HG03575 (cell line): Measurements from ENCODE around the gene GDPD4.
"Not testable (repeated sequence)": the region's sequence is repeated elsewhere in the genome, so short reads cannot be mapped to it uniquely, and the experiment has no call there.

Experiments used
- ATAC-seq: cut with Tn5 transposase; IDR thresholded peaks from one replicate; pipeline ENCODE4 v1.9.1; 2021; ENCODE audit not compliant: unreplicated experiment, insufficient number of reproducible peaks, low FRiP score; ENCODE audit errors: extremely low read depth

The GDPD4 gene

DNA sequence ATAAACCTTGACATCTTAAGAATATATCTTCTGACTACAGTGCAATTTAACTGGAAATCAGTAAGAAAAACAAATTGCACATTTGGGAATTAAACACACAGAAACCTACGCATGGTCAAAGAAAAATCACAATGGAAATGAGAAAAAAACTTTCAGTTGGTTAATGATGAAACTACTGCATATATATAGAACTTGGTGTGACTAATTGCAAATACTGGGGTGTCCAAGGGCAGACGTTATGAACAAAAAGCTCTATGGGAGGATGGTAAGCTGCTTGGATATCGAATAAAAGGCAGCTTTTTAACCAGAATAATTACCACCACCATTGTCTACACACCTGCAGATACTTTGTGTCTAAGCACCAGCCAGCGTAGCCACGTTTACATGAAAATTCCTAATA lies 791 bp downstream of the GDPD4 start:
- no peak for ATAC-seq

DNA sequence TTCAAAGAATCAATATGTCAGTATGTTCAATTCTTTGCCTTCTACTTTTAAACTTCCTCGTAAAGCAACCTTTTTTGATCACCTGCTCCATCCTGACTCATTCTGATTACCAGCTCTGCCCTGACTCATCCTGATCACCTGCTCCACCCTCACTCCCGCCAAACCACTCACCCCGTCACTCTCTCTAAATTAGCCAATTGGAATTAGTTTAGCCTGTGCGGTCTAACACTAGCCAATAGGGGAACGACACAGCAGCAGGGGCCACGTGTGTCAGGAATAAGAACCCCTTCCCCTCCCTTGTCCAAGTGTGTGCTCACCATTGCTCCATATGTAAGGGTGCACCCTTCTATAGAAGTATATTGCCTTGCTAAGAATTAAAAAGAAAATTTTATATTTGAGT lies 1.5 kb downstream of the GDPD4 start:
- not testable (repeated sequence) for ATAC-seq

DNA sequence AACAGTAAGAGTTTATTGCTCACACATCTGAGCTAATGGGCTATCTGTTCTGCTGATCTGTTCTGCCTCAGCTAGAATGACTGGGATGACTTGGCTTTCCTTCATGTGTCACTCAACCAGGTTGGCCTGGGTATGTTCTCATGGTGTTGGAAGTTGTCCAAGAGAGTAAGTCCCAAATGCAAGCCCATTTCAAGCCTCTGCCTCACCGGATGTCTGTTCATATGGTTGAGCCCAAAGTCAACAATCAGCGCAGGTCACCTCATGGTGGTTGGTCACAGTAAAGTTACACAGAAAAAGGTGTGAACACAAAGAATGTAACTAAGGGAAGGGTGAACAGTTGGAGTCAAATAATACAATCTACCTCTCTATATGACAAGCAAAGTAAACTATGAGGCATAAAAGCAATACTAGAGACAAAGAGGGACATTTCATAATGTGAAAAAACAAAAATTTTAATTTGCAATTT lies 1.9 kb downstream of the GDPD4 start:
- no peak for ATAC-seq

DNA sequence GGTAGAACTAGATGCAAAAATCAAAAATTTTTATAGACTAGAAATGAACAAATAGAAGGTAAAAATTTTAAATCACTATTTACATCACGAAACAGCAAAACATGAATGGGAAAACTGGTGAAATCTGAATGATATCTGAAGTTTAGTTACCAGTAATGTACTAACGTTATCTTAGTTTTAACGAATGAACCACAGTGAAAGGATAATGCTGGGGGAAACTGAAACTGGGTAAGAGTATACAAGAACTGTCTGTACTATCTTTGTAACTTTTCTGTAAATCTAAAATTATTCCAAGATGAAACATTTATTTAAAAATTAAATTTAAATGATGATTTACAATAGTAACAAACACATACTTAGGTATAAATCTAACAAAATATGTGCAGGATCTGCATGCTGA lies 7.4 kb downstream of the GDPD4 start:
- no peak for ATAC-seq

DNA sequence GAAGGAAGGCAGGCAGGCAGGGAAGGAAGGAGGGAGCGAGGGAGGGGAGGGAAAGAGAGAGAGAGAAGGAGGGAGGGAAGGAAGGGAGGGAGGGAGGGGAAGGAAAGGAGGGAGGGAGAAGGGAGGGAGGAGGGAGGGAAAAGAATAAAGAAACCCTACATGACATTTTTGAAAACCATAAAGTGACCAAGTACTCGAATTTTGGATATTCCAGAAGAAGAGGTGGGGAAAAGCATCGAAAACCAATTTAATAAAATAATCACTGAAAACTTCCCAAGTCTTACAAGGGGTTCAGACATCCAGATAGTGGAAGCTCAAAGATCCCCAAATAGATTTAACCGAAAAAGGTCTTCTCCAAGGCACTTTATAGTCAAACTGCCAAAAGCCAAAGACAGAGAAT lies 11.7 kb downstream of the GDPD4 start:
- ATAC-seq: no peak

DNA sequence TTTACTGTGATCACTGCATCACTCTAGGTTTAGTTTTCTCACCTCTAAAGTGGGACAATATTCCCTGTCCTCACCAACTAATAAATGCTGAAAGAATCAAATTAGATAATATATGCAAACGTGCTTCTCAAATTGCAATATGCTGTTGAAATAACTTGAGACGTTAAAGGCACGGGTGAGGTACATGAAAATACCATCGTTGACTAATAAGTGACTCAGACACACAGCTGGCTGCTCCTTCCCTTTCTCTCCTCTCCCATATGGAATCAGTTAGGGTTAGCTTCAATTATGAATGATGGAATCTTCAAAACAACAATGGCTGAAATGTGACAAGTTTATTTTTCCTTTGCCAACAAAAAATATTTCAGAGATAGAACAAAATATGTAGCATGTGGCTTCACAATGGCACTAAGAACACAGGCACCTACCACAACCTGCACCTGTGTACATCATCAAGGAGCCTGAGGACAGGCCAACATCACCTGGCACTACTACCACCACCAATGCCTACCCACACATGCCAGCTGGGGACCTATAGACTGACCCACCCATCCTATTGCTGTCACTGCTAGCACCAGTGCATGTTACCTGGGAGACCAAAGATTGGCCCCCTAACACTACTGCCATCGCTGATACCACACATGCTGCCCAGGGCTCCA lies 13.7 kb downstream of the GDPD4 start:
- ATAC-seq: no peak

DNA sequence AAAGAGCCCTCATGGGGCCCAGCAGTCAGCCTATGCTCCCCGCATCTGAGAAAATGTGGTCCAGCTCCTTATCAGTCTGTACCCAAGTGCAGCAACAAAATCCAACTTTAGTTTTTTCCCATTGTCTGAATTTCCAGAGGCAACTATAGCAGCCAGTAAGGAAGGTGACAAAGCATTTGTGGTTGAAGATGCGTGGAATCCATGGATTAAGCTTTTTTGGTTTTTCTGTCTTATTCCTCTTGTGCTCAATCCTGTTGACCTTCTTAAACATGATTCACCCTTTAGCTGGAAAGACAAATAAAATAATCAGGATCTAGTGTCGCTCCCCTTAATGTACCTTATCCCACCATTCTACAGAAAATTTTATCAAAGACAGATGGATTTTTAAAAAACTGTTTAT lies 14.3 kb downstream of the GDPD4 start:
- ATAC-seq: no peak

DNA sequence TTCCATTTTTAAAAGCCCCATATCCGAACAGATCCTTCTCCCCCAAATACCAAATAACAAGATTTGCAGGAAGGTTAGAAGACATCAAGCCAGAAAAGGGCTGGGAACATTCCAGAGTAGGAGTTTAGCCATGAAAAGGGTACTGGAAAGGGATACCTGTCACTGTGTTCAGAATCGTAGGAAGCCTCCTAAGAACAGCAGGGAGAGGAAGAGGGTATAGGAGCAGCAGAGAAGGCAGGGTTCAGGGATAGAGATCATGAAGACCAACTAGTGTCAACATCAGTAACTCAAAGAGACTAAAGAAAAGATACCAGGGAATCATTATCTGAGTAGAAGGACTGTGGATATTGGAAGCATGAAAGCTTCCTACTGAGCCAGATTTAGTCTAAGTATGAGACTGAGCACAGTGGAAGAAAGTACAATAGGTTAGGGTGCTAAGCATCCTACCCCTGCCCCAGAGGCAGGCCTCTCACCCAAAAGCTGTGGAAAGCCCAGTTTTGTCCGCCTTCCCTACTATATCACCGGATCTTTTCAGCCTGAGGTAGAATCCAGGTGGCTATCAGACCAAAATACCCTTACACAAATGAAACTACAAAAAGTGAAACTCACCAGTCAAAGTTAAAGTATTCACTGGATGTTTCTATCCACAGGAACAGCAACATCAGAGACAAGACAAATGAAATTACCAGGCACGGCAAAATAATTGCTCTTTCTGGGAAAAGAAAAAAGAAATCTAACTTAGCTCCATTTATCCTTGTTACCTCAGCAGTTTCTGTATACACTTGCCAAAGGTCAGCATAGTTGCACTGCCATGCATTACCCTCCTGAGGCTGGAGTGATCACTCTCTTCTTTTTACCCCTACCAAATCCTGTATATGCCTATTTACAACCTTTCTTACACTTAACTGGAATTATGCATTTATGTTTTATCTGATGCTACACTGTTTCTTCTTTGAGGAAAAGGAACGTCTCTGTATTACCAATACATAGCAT lies 16.7 kb downstream of the GDPD4 start:
- ATAC-seq: no peak

DNA sequence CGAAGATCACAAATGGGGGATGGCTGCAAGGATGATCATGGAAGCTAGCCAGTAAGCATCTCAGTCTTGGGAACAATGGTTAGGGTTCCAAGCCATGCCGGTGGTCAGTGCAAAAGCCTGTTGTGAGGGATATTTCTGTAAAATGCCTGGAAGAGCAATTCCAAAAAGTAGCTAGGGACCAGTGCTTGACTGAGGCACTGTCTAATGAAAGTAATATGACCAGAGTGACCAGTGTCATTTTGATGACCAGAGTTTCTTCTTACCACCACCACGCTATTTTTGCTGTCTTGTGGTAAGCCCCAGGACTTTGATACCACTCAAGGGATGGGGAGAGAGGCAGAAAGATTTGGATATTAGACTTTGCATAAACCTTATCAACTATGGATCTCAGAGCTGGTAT lies 18.4 kb downstream of the GDPD4 start:
- ATAC-seq: no peak

DNA sequence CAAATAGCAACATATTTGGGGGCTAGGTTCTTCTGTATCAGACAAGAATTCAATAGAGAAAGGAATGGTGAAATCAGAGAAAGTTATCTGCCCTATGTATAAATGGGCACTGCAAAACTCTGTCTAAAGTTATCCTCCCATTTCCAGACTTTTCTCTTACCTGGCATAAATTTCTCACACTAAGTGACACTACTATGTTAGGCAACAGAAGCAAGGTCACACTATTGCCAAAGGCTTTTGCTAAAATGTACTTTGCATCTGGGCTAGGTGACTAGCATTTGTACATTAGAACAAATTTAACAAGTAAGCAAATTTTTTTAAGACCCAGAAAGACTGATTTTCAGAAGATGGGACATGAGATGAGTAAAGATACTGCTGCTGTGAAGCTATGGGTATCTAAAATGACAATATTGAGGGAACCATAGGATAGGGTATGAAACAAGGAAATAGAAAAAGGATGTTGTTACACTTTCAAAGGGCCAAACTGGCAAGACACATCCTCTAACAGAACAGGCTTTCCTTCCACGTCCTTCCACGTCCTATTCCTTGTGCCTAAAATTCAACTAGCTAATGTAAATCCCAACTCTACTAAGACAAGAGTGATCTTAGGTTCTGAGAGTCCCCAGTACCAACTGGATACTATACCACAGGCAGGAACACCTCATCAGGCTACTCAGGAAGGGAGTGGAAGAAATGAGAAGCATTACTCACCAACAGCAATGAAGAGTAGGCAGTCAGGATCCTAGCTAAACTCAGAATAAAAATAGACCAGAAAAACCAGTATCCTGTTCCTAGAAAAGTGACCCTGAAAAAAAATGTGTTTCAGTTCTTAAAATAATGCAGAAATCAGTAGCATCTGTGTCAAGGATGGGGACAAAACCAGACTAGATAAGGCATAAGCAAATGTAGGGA lies 22.6 kb downstream of the GDPD4 start:
- ATAC-seq: no peak

DNA sequence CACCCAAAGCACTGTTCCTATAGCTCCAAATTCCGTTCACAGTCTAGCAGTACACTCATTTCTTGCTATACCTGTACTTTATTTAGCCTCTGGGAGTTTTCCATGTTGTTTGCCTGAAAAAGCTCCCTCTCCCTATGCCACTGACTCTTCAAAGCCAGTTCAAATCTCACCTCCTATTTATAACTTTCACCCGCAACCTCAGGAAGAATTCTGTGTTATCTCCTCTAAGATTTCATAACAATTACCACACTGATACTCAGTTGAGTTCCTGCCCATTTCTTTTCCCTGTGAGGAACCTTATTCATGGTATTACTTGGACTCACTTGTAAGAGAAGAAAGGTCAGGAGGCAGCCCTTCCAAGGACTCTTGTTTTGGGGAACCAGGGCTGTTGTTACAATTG lies 25.2 kb downstream of the GDPD4 start:
- no peak for ATAC-seq

DNA sequence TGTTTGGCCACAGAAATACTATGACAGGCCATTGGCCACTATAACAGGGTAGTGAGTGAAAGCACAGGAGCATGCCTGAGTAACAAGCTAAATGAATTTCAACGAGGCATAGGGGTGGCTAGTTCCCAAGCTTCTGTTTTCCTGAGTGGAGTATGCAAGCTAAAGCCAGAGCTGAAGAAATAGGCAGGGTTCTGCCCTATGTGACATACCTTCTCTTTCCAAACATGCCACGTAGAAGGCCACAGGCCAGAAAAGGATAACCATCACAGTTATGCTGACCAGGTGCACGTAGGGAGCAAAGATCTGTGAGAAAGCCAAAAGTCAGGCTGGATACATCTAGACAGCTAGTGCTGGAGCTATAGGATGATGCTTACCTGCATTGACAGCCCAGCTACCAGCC lies 30.6 kb downstream of the GDPD4 start:
- no peak for ATAC-seq

DNA sequence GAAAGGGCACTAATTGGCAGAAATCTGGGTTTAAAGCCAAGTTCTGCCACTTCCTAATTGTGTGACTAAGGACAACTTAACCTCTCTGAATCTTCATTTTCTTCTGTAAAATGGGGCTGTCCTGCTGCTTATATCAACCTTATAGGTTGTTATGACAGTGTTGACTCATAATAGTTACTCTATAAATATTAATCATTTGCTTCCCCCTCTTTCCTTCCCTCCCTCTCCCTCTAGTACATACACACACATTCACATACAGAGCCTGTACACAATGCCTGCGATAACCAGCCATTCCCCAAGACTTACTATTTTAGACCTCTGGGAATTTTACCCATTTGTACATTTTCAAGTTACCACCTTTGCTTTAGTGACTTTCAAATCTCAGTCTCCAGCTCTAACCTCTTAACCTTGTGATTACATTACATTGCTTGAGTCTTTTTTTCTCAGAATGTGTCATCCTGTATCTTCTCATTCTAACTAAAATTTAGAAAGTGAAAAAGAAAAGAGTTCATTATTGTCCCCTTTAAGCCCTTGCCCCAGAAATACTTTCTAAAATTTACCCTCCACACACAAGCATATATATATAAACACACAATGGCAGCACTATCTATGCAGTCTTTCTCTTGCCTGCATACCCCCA lies 31.9 kb downstream of the GDPD4 start:
- ATAC-seq: no peak

DNA sequence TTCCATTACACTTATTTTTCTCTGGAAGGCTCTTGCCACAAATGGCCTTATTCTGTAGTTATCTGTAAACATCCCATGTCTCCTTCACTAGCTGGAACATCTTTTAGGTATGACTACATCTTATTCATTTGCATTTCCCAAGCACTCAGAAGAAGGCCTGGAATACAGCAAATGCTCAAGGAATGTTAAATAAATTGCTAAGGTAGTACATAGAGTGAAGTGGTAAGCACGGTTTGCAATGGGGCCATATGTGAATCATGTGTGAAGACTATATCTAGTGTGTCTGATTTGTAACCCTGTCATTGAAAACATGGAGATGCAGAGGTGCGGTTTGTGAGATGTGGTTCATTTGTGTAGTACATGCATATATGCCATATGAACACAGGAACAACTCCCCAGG lies 33.5 kb downstream of the GDPD4 start:
- ATAC-seq: no peak

DNA sequence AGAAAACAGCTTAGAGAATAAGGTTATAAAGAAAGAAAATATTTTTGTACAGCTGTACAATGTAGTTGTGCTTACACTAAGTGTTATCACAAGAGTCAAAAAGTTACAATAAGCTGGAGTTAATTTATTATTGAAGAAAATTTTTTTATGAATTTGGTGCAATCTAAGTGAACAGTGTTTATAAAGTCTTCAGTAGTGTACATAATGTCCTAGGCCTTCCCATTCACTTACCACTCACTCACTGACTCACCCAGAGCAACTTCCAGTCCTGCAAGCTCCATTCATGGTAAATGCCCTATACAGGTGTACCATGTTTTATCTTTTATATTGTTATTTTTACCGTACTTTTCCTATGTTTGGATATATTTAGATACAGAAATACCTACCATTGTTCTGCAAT lies 34.7 kb downstream of the GDPD4 start:
- ATAC-seq: no peak

DNA sequence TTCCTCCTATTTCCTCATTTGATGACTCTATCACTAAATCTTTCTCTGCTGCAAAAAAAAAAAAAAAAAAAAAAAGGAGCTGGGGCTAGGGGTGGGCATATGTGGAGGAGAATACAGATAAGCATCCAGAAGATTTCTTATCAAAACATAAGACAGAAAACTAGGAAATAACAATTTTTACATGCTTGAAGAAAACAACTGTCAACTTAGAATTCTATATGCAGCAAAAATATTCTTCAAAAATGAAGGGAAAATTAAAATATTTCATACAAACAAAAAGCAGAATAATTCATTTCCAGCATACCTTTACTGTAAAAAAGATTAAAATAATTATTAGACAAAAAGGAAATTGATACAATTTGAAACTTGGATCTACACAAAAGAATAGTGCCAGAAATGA lies 38.7 kb downstream of the GDPD4 start:
- no peak for ATAC-seq

DNA sequence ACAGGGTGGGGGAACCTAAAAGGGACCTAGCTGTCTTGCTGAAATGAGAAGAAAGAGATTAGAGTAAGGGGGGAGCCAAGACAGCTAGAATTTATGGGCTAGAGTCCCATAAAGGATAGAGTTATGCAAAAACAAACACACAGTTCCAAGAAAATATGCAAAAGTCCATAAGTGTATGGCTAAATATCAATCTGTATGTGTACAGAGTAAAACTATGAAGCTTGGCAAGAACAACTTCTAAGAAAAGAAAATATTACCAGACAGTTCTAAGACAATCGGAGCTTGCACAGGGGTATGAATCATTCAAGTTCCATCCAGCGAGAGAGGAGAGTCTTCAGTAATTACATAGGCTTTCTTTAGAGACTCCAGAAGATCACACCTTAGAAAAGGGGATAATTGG lies 41.8 kb downstream of the GDPD4 start:
- ATAC-seq: no peak

DNA sequence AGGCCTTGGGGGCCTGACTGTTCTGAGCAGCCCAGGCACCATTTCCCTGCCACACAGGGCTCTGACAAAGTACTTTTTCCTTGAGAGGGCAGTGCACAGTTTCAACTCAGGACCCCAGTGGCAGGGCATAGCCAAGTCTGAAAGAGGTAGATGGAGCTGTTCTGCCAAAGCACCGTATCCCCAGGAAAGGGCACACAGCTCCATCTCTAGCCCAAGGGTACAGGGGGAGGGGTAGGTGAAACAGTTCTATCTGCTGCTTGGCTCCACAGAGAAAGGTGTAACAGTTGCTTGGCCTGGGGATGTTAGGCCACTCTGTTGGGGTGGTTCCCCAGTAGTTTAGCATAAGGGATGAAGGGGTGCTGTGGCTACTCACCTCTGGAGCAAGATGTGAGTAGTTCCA lies 47.8 kb downstream of the GDPD4 start:
- no peak for ATAC-seq
